Neural crest cell (in vitro differentiated cells): Measurements from ENCODE around the gene SPSB3. TPM values are rescaled to one million over a fixed set of nuclear protein-coding genes. Genes with fewer than 3 reads are reported as not detected.

Experiments used
- DNase-seq: peaks from one replicate; pipeline ENCODE4 v3.0.0; 2021; ENCODE audit warnings: low read depth, mixed read lengths, low spot score
- H3K27ac Mint-ChIP-seq: one replicate; pipeline ENCODE4 v1.8.0; 2021; ENCODE audit warnings: mild to moderate bottlenecking, mixed read lengths; ENCODE audit not compliant: unreplicated experiment
- H3K27me3 Mint-ChIP-seq: 2 replicates; pipeline ENCODE4 v1.8.0; 2021; ENCODE audit warnings: low read depth, mild to moderate bottlenecking, mixed read lengths
- H3K36me3 Mint-ChIP-seq: 2 replicates; pipeline ENCODE4 v1.8.0; 2021; ENCODE audit warnings: low read depth, mild to moderate bottlenecking, mixed read lengths
- H3K4me1 Mint-ChIP-seq: 2 replicates; pipeline ENCODE4 v1.8.0; 2021; ENCODE audit warnings: mixed read lengths
- H3K4me3 Mint-ChIP-seq: one replicate; pipeline ENCODE4 v1.8.0; 2021; ENCODE audit warnings: mild to moderate bottlenecking, mixed read lengths
- H3K9me3 Mint-ChIP-seq: 2 replicates; pipeline ENCODE4 v1.8.0; 2021; ENCODE audit warnings: mixed read lengths
- CTCF ChIP-seq: fragments of 200-600 bp; sonication (generic); conservative IDR thresholded peaks from 2 replicates; pipeline ENCODE4 v1.5.0; 2021; ENCODE audit warnings: antibody characterized with exemption, mild to moderate bottlenecking
- total RNA-seq: library from RNA; stranded (reverse); gene quantifications from 2 replicates; pipeline ENCODE4 v1.2.1, GENCODE V29; 2021

The SPSB3 gene
- total RNA-seq, 1 donor from 2014 or later: 23.8 TPM

- DNase-seq: no peak
- Mint-ChIP-seq H3K27me3 (no peaks in the 10 kb centered on the region), H3K36me3 (peaks cover 3% of the 10 kb centered on the region), H3K4me1 (no peaks in the 10 kb centered on the region), H3K4me3 (no peak overlapping the region), H3K27ac (no peak overlapping the region), H3K9me3 (no peaks in the 10 kb centered on the region)
- TF ChIP-seq CTCF: no peak
These were observed 20.6 kb downstream of the SPSB3 start for GRCh38 chr16:1761751-1762150.

GRCh38 chr16:1760911-1761310 lies 21.5 kb downstream of the SPSB3 start:
- Mint-ChIP-seq H3K4me1 (no peaks in the 10 kb centered on the region), H3K4me3 (no peak overlapping the region), H3K36me3 (peaks cover 3% of the 10 kb centered on the region), H3K27me3 (no peaks in the 10 kb centered on the region), H3K9me3 (no peaks in the 10 kb centered on the region), H3K27ac (no peak overlapping the region)
- DNase-seq: no peak
- TF ChIP-seq CTCF: no peak

DNA sequence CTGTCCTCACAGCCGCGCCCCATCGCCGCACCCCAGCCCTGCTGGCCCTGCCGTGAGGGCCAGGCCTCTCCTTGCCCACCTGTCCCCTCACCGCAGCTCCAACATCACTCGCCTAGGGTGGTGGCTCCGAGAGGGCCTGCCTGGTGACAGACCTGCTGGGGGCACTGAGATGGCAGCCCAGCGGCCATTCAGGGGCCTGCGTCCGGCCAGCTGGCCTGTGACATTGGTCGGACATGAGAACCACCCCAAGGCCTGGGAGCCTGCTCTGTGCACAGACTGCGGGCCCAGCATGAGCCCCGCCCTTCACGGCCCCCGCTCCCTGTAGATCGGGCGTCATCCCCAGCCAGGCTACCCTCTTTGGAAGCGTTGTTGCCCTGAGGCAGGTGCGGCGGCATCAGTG lies 22.9 kb downstream of the SPSB3 start:
- Mint-ChIP-seq H3K27me3 (no peaks in the 10 kb centered on the region), H3K27ac (no peak overlapping the region), H3K9me3 (no peaks in the 10 kb centered on the region), H3K36me3 (peaks cover 3% of the 10 kb centered on the region), H3K4me1 (no peaks in the 10 kb centered on the region), H3K4me3 (no peak overlapping the region)
- TF ChIP-seq CTCF: no peak
- DNase-seq: no peak

GRCh38 chr16:1758923-1759322 lies 23.4 kb downstream of the SPSB3 start:
- no peaks in the 10 kb centered on the region for H3K27me3 Mint-ChIP-seq
- H3K36me3 Mint-ChIP-seq: peaks cover 3% of the 10 kb centered on the region
- H3K27ac Mint-ChIP-seq: no peak overlapping the region
- H3K9me3 Mint-ChIP-seq: no peaks in the 10 kb centered on the region
- no peak overlapping the region for H3K4me3 Mint-ChIP-seq
- no peaks in the 10 kb centered on the region for H3K4me1 Mint-ChIP-seq
- DNase-seq: no peak
- no peak for TF ChIP-seq CTCF

- Mint-ChIP-seq H3K4me1 (no peaks in the 10 kb centered on the region), H3K9me3 (no peaks in the 10 kb centered on the region), H3K36me3 (peaks cover 3% of the 10 kb centered on the region), H3K27me3 (no peaks in the 10 kb centered on the region), H3K4me3 (no peak overlapping the region), H3K27ac (no peak overlapping the region)
- DNase-seq: no peak
- no peak for TF ChIP-seq CTCF
These were observed 24.5 kb downstream of the SPSB3 start for GRCh38 chr16:1757714-1758461.
